HepG2 (cell line): ENCODE data around the gene CRAMP1. TPM values are rescaled to one million over a fixed set of nuclear protein-coding genes. Genes with fewer than 3 reads are reported as not detected.
A peak's percentile ranks its signal among the peaks of the same experiment; 100 is the strongest.

Source experiments
- ATAC-seq: fragments of 200-7000 bp; cut with Tn5 transposase; 3 replicates; pipeline ENCODE4 v1.9.1; 2020; ENCODE audit warnings: mild to moderate bottlenecking, moderate library complexity
- BruUV-seq: library from RNA; stranded (reverse); fragments of 400-500 nt; replicated peaks from 2 replicates; lab custom pipeline; 2021; lab: Mats Ljungman, UMichigan
- CTCF ChIA-PET: fragments of 300-600 bp; formaldehyde crosslinking; extraction: SDS; loops from one replicate; lab custom pipeline; 2021; ENCODE audit warnings: low total read pairs, inconsistent platforms, low intra/inter-chr PET ratio; lab: Yijun Ruan, JAX
- POLR2A ChIA-PET: fragments of 350-600 bp; sonication (Branson Sonifier 250); formaldehyde crosslinking; loops from one replicate; lab custom pipeline; 2020; ENCODE audit warnings: antibody characterized with exemption, inconsistent platforms; lab: Yijun Ruan, JAX
- DNase-seq: peaks from one replicate; pipeline ENCODE4 v3.0.0-alpha.2; 2015; ENCODE audit warnings: low spot score
- FAIRE-seq: peaks from 3 replicates; lab custom pipeline; 2011; peaks lifted over from hg19 to GRCh38; lab: Jason Lieb, UNC
- H2AFZ ChIP-seq: one replicate; pipeline ENCODE4 v1.6.1; 2011; ENCODE audit warnings: low read length, inconsistent platforms
- H3K27ac ChIP-seq: fragments of 300-600 bp; 3 replicates; pipeline ENCODE4 v1.8.0; 2011; ENCODE audit warnings: mixed run types, mild to moderate bottlenecking, mixed read lengths, low read length, inconsistent platforms; ENCODE audit not compliant: insufficient read depth; ENCODE audit errors: extremely low read length
- H3K27me3 ChIP-seq, 2 experiments: fragments of 200-600 bp in 1 of 2; 2 replicates in 1 of 2; 3 replicates in 1 of 2; pipeline versions ENCODE4 v1.6.0 to v1.8.0; 2011; ENCODE audit warnings: low read length in 2 of 2, mild to moderate bottlenecking in 2 of 2, moderate library complexity in 2 of 2, inconsistent platforms in 1 of 2; ENCODE audit not compliant: insufficient read depth in 2 of 2, control insufficient read depth in 1 of 2
- H3K36me3 ChIP-seq, 2 experiments: fragments of 200-600 bp in 1 of 2; replicated peaks in 1 of 2; 2 replicates in 1 of 2; 3 replicates in 1 of 2; pipeline versions ENCODE4 v1.5.1 to v1.8.0; 2011; ENCODE audit warnings: low read length in 2 of 2, inconsistent platforms in 1 of 2; ENCODE audit not compliant: insufficient read depth in 2 of 2, control insufficient read depth in 1 of 2
- H3K4me1 ChIP-seq: 2 replicates; pipeline ENCODE4 v1.5.1; 2012; ENCODE audit warnings: low read length, inconsistent platforms; ENCODE audit not compliant: insufficient read depth
- H3K4me2 ChIP-seq: 2 replicates; pipeline ENCODE4 v1.6.0; 2011; ENCODE audit warnings: low read depth, low read length, inconsistent platforms
- H3K4me3 ChIP-seq, 3 experiments: fragments of 200-600 bp in 1 of 3; sonication (generic), shearing (Covaris generic) in 1 of 3; replicated peaks in 1 of 3; 2 replicates each; pipeline ENCODE4 v1.5.1; 2011 to 2016; ENCODE audit warnings: low read length in 3 of 3, inconsistent platforms in 2 of 3, low read depth in 2 of 3, mild to moderate bottlenecking in 2 of 3, control low read depth in 1 of 3, mixed read lengths in 1 of 3; ENCODE audit not compliant: insufficient read depth in 1 of 3
- H3K79me2 ChIP-seq: one replicate; pipeline ENCODE4 v1.6.1; 2011; ENCODE audit warnings: low read length, inconsistent platforms; ENCODE audit not compliant: insufficient read depth
- H3K9ac ChIP-seq: 2 replicates; pipeline ENCODE4 v1.6.0; 2011; ENCODE audit warnings: mild to moderate bottlenecking, low read depth, low read length, inconsistent platforms; ENCODE audit not compliant: insufficient read depth
- H3K9me3 ChIP-seq: 2 replicates; pipeline ENCODE4 v1.5.1; 2012; ENCODE audit warnings: mild to moderate bottlenecking, low read length
- H4K20me1 ChIP-seq: 2 replicates; pipeline ENCODE4 v1.6.0; 2011; ENCODE audit warnings: inconsistent platforms, mild to moderate bottlenecking, low read length, moderate library complexity; ENCODE audit not compliant: insufficient read depth
- CBX2 ChIP-seq, 2 experiments: fragments of 200-600 bp in 1 of 2; sonication (generic); formaldehyde crosslinking in 1 of 2; IDR thresholded peaks; 2 replicates each; pipeline versions ENCODE4 v1.7.0 to v1.8.1; 2018 to 2022; ENCODE audit warnings: low read depth in 2 of 2, low read length in 1 of 2, mild to moderate bottlenecking in 1 of 2, missing genetic modification reagents in 1 of 2
- EP300 ChIP-seq, 3 experiments: sonication (generic) in 1 of 3; formaldehyde crosslinking in 1 of 3; IDR thresholded peaks; 2 replicates each; pipeline versions ENCODE4 v1.5.1 to v1.6.1; 2011 to 2020; ENCODE audit warnings: low read depth in 2 of 3, low read length in 2 of 3, borderline replicate concordance in 1 of 3, improper control_type of control experiment in 1 of 3, mild to moderate bottlenecking in 1 of 3, missing genetic modification reagents in 1 of 3, moderate library complexity in 1 of 3
- FOXA3 ChIP-seq: IDR thresholded peaks from 2 replicates; pipeline ENCODE4 v1.6.1; 2016; ENCODE audit warnings: missing genetic modification reagents, missing compliant biosample characterization
- JUNB ChIP-seq: sonication (generic); formaldehyde crosslinking; IDR thresholded peaks from 2 replicates; pipeline ENCODE4 v1.8.0; 2022; ENCODE audit warnings: missing genetic modification reagents, mild to moderate bottlenecking, borderline replicate concordance
- SAP130 ChIP-seq: IDR thresholded peaks from 2 replicates; pipeline ENCODE4 v1.6.1; 2016; ENCODE audit warnings: low read depth
- SOX13 ChIP-seq, 3 experiments: fragments of 450-650 bp in 1 of 3; sonication (generic) in 1 of 3; formaldehyde crosslinking in 1 of 3; IDR thresholded peaks in 2 of 3; conservative IDR thresholded peaks in 1 of 3; 2 replicates each; pipeline versions ENCODE4 v1.5.0 to v1.6.1; 2016 to 2020; ENCODE audit warnings: antibody characterized with exemption in 1 of 3, mild to moderate bottlenecking in 1 of 3, missing compliant biosample characterization in 1 of 3, missing genetic modification reagents in 1 of 3, moderate library complexity in 1 of 3
- ZNF543 ChIP-seq: sonication (generic); formaldehyde crosslinking; IDR thresholded peaks from 2 replicates; pipeline ENCODE4 v1.4.0; 2020; ENCODE audit warnings: mild to moderate bottlenecking, missing genetic modification reagents
- ZNF564 ChIP-seq: sonication (generic); formaldehyde crosslinking; IDR thresholded peaks from 2 replicates; pipeline ENCODE4 v1.8.1; 2023; ENCODE audit warnings: mild to moderate bottlenecking, missing genetic modification reagents
- WGBS: methylation state at CpG from one replicate; pipeline ENCODE4 v1.1.6; 2017; ENCODE audit warnings: low lambda C conversion rate; 5-methylcytosine and 5-hydroxymethylcytosine counted together
- in situ Hi-C: cut with HindIII; loops from 2 replicates; pipeline ENCODE4 v1.10.0; 2017; ENCODE audit warnings: low pct_unique_long_range_greater_than_20kb; ENCODE audit not compliant: extremely low pct_ligation_motif_present
- intact Hi-C: fragments of 100-400 bp; cut with micrococcal nuclease; formaldehyde crosslinking; loops from one replicate; pipeline ENCODE4 v1.10.0; 2022; ENCODE audit not compliant: unreplicated experiment
- polyA plus RNA-seq, 8 experiments: library from polyadenylated mRNA; depleted of rRNA in 3 of 8; stranded (reverse) in 7 of 8; unstranded in 1 of 8; fragments of >200 nt; fragmentation: Illumina TruSeq in 4 of 8; extraction: Trizol in 4 of 8; gene quantifications; 2 replicates each; pipeline versions ENCODE4 v1.2.1 to v1.2.3, GENCODE V29; 2011 to 2016; ENCODE audit warnings: low read depth in 4 of 8, missing spikeins in 1 of 8, mixed read lengths in 1 of 8; ENCODE audit not compliant: insufficient read depth in 1 of 8
- total RNA-seq, 5 experiments: library from RNA; depleted of rRNA; stranded (reverse); fragments of >200 nt; fragmentation: Illumina TruSeq; extraction: Trizol; gene quantifications; 2 replicates each; pipeline ENCODE4 v1.2.3, GENCODE V29; 2016; ENCODE audit warnings: low read depth in 1 of 5
- TF ChIP-seq, protein P1 (sequence below): IDR thresholded peaks from 2 replicates; pipeline ENCODE4 v1.6.1; 2012; ENCODE audit warnings: inconsistent platforms
- TF ChIP-seq, protein P2 (sequence below): sonication (generic); formaldehyde crosslinking; IDR thresholded peaks from 2 replicates; pipeline ENCODE4 v1.4.0; 2020; ENCODE audit warnings: mild to moderate bottlenecking, missing genetic modification reagents
- TF ChIP-seq, protein P3 (sequence below): IDR thresholded peaks from 2 replicates; pipeline ENCODE4 v1.4.0; 2020; ENCODE audit warnings: mild to moderate bottlenecking, missing genetic modification reagents
- TF ChIP-seq, protein P4 (sequence below): sonication (generic); formaldehyde crosslinking; conservative IDR thresholded peaks from 2 replicates; pipeline ENCODE4 v1.5.0; 2020; ENCODE audit warnings: missing genetic modification reagents

CRAMP1 gene
- total and polyA plus RNA-seq, 2 of the 13 experiments (the other 11 are each of a cell fraction or from before 2014, with no cell fraction given), result 6.8 to 9.7 TPM

DNA sequence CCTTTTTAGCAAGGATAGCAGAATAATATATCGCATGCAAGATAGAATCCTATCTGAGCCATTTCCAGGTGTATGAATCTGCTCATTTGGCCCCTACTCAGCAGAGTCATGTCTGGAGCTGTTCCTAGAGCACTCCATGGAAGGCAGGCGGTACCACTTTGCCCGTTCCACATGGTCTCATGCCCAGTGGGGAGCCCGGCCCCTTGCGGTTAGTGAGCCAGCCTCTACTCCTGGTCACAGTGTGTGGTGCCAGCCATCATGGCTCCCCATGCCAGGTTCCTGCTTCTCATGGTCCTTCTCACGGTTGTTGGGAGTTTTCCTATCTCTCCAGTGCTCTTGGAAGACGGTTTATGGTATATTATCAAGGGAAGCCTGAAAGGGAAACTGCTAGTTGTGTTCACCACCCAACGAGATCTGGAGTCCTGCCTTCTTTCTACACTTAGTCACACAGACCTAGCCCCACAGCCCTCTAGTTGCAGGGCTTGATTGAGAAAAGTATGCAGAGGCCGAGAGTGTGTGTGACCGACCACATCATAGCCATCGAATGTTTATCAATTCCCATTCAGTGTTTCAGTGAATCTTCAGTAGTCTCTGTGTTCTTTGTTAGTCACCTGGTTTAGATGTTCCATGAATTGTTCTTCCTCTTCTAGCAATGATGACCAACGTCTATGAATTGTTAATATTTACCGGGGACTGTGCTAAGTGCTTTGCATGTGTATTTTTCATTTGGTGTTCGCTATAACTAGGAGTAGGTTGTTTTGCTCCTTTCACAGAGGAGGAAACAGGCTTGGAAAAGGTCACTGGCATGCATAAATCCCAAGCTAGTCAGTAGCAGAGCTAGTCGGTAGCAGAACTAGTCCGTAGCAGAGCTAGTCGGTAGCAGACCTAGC is 75.5 kb downstream of the CRAMP1 start (continued):
- TF ChIP-seq ZNF543 (CRISPR knock-in tag) (no peak), ZNF564 (CRISPR knock-in tag) (no peak)

DNA sequence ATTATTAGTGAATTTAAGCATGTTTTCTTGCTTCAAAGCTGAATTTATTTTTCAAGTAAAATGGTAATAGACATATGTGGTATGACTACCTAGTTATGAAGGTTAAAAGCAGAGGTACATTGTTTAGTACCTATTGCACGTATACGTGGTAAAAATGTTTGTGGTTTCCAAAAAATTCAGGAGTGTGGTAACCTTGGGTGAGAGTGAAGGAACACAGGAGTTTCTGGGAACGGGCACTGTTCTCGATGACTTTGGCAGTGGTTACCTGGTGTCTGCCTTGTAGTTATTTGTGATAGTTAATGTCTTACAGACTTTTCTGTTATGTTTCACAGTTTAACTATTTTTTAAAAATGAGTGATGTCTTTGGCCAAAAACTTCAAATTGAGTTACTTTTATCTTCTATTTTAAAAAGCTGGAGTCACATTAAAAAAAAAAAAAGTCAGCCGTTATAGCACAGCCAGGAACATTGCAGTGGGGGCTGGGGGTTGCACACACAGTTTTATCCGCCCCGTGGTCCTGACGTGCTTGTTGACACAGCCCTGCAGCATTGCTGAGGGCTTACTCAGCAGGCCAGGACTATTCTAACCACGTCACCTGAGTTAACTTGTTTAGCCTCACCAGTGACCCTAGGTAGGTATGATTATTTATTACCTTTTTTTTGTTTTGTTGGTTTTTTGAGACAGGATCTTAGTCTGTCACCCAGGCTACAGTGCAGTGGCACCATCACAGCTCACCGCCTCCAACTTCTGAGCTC is 76.8 kb downstream of the CRAMP1 start:
- Histone ChIP-seq H3K9ac (peak overlapping the region; percentile 65), H3K36me3 (peaks cover 17 to 75% of the 10 kb centered on the region in 2 experiments), H4K20me1 (peaks cover 6% of the 10 kb centered on the region; the same call in 1 of the 2 replicates), H3K4me2 (peak overlapping the region; percentile 61), H3K27me3 (no peaks in the 10 kb centered on the region), H3K79me2 (peaks cover 70% of the 10 kb centered on the region), H3K9me3 (no peaks in the 10 kb centered on the region), H2AFZ (no peak overlapping the region), H3K27ac (peak overlapping the region; percentile 76), H3K4me1 (peaks cover 35% of the 10 kb centered on the region), H3K4me3 (no peak overlapping the region; a peak in 1 of 6 replicates)
- BruUV-seq, result no TSS peak
- intact Hi-C loops (no loop called here), in situ Hi-C loops (no loop called here)
- WGBS, result 45% methylated on average over 10 of the region's 10 CpGs
- FAIRE-seq (peak; percentile 61), ATAC-seq (peak; percentile 88), DNase-seq (peak; percentile 88)
- ChIA-PET POLR2A (interaction anchor here (1.3 to 2.1 kb wide), 2 partner anchors 11 to 17 kb away, joined by 7 to 12 read pairs; partner anchors contain the start of genes JPT2 and MAPK8IP3), CTCF (no interaction called here)
- TF ChIP-seq CBX2 (IDR thresholded peaks at IDR 0.05; ENCODE audit: low read depth, low read length), result no peak
- TF ChIP-seq CBX2 (CRISPR knock-in tag; IDR thresholded peaks at IDR 0.05; ENCODE audit: low read depth), result no peak
- no peak for TF ChIP-seq SOX13 (IDR thresholded peaks at IDR 0.05)
- peak in 1 of 2 experiments; percentile 64; a peak in 2 of 4 replicates for TF ChIP-seq SOX13 (CRISPR knock-in tag; conservative IDR thresholded peaks at IDR 0.05 in 1 of 2, IDR thresholded peaks at IDR 0.05 in 1 of 2)
- TF ChIP-seq, protein P1, sequence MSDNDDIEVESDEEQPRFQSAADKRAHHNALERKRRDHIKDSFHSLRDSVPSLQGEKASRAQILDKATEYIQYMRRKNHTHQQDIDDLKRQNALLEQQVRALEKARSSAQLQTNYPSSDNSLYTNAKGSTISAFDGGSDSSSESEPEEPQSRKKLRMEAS, result peak; percentile 45
- TF ChIP-seq, protein P2, sequence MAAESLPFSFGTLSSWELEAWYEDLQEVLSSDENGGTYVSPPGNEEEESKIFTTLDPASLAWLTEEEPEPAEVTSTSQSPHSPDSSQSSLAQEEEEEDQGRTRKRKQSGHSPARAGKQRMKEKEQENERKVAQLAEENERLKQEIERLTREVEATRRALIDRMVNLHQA (CRISPR knock-in tag), result no peak
- TF ChIP-seq, protein P3, sequence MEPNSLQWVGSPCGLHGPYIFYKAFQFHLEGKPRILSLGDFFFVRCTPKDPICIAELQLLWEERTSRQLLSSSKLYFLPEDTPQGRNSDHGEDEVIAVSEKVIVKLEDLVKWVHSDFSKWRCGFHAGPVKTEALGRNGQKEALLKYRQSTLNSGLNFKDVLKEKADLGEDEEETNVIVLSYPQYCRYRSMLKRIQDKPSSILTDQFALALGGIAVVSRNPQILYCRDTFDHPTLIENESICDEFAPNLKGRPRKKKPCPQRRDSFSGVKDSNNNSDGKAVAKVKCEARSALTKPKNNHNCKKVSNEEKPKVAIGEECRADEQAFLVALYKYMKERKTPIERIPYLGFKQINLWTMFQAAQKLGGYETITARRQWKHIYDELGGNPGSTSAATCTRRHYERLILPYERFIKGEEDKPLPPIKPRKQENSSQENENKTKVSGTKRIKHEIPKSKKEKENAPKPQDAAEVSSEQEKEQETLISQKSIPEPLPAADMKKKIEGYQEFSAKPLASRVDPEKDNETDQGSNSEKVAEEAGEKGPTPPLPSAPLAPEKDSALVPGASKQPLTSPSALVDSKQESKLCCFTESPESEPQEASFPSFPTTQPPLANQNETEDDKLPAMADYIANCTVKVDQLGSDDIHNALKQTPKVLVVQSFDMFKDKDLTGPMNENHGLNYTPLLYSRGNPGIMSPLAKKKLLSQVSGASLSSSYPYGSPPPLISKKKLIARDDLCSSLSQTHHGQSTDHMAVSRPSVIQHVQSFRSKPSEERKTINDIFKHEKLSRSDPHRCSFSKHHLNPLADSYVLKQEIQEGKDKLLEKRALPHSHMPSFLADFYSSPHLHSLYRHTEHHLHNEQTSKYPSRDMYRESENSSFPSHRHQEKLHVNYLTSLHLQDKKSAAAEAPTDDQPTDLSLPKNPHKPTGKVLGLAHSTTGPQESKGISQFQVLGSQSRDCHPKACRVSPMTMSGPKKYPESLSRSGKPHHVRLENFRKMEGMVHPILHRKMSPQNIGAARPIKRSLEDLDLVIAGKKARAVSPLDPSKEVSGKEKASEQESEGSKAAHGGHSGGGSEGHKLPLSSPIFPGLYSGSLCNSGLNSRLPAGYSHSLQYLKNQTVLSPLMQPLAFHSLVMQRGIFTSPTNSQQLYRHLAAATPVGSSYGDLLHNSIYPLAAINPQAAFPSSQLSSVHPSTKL (CRISPR knock-in tag), result peak; percentile 53
- peak; percentile 83 for TF ChIP-seq SAP130 (CRISPR knock-in tag)
- TF ChIP-seq, protein P4, sequence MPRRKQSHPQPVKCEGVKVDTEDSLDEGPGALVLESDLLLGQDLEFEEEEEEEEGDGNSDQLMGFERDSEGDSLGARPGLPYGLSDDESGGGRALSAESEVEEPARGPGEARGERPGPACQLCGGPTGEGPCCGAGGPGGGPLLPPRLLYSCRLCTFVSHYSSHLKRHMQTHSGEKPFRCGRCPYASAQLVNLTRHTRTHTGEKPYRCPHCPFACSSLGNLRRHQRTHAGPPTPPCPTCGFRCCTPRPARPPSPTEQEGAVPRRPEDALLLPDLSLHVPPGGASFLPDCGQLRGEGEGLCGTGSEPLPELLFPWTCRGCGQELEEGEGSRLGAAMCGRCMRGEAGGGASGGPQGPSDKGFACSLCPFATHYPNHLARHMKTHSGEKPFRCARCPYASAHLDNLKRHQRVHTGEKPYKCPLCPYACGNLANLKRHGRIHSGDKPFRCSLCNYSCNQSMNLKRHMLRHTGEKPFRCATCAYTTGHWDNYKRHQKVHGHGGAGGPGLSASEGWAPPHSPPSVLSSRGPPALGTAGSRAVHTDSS, result no peak
- TF ChIP-seq EP300 (IDR thresholded peaks at IDR 0.05; ENCODE audit: low read depth in 2 of 2, low read length in 2 of 2), result peak in 1 of 2 experiments; percentile 63; a peak in 2 of 4 replicates
- TF ChIP-seq EP300 (CRISPR knock-in tag; IDR thresholded peaks at IDR 0.05; ENCODE audit: borderline replicate concordance), result no peak
- peak; percentile 96 for TF ChIP-seq FOXA3 (CRISPR knock-in tag)
- peak; percentile 73; the same call in 1 of the 2 replicates for TF ChIP-seq JUNB (CRISPR knock-in tag)
